Neuronal stem cell (in vitro differentiated cells): ENCODE results near the gene TTC24.
A peak's percentile ranks its signal among the peaks of the same experiment; 100 is the strongest.

Experiments
- DNase-seq: peaks from one replicate; pipeline ENCODE4 v3.0.0-alpha.2; 2013; ENCODE audit warnings: low spot score
- H2AFZ ChIP-seq: one replicate; pipeline ENCODE4 v1.6.1; 2013; ENCODE audit warnings: mild to moderate bottlenecking, low read length, inconsistent platforms
- H2AK5ac ChIP-seq: 2 replicates; pipeline ENCODE4 v1.6.1; 2013; ENCODE audit warnings: low read depth, mild to moderate bottlenecking, inconsistent platforms, low read length, moderate library complexity, mixed read lengths
- H2BK120ac ChIP-seq: 2 replicates; pipeline ENCODE4 v1.6.1; 2013; ENCODE audit warnings: low read depth, mild to moderate bottlenecking, inconsistent platforms, low read length, moderate library complexity, mixed read lengths
- H2BK12ac ChIP-seq: one replicate; pipeline ENCODE4 v1.6.1; 2013; ENCODE audit warnings: low read length, inconsistent platforms
- H2BK15ac ChIP-seq: 2 replicates; pipeline ENCODE4 v1.6.1; 2013; ENCODE audit warnings: mild to moderate bottlenecking, low read length, inconsistent platforms, mixed read lengths
- H2BK5ac ChIP-seq: one replicate; pipeline ENCODE4 v1.6.1; 2013; ENCODE audit warnings: inconsistent platforms, mild to moderate bottlenecking, low read length, moderate library complexity
- H3K14ac ChIP-seq: one replicate; pipeline ENCODE4 v1.6.1; 2013; ENCODE audit warnings: low read length, inconsistent platforms
- H3K18ac ChIP-seq: 2 replicates; pipeline ENCODE4 v1.6.1; 2013; ENCODE audit warnings: low read length, inconsistent platforms
- H3K23ac ChIP-seq: 2 replicates; pipeline ENCODE4 v1.6.1; 2013; ENCODE audit warnings: low read depth, mild to moderate bottlenecking, mixed read lengths, low read length, inconsistent platforms; ENCODE audit not compliant: poor library complexity
- H3K27ac ChIP-seq: replicated peaks from 3 replicates; pipeline ENCODE4 v1.5.1; 2013; ENCODE audit warnings: low read length, inconsistent platforms
- H3K27me3 ChIP-seq, 3 experiments: 2 replicates each; pipeline ENCODE4 v1.6.1; 2013; ENCODE audit warnings: low read length in 3 of 3, mild to moderate bottlenecking in 2 of 3, inconsistent platforms in 1 of 3, low read depth in 1 of 3, mixed read lengths in 1 of 3, moderate library complexity in 1 of 3; ENCODE audit not compliant: control insufficient read depth in 3 of 3, insufficient read depth in 3 of 3
- H3K36me3 ChIP-seq, 2 donors: replicated peaks in 1 of 2; 2 replicates each; pipeline ENCODE4 v1.6.1; 2013; ENCODE audit warnings: low read length in 2 of 2; ENCODE audit not compliant: control insufficient read depth in 2 of 2, insufficient read depth in 2 of 2
- H3K4ac ChIP-seq: 2 replicates; pipeline ENCODE4 v1.6.1; 2013; ENCODE audit warnings: inconsistent platforms, mild to moderate bottlenecking, low read length, moderate library complexity
- H3K4me1 ChIP-seq, 2 donors: 1 replicate in 1 of 2; 2 replicates in 1 of 2; pipeline ENCODE4 v1.6.1; 2013; ENCODE audit warnings: low read length in 2 of 2, low read depth in 1 of 2; ENCODE audit not compliant: control insufficient read depth in 2 of 2, insufficient read depth in 1 of 2
- H3K4me2 ChIP-seq: one replicate; pipeline ENCODE4 v1.6.1; 2013; ENCODE audit warnings: mild to moderate bottlenecking, low read length, inconsistent platforms; ENCODE audit not compliant: insufficient read depth, poor library complexity, severe bottlenecking
- H3K4me3 ChIP-seq, 2 donors: 2 replicates each; pipeline ENCODE4 v1.5.1; 2013; ENCODE audit warnings: low read length in 2 of 2, mild to moderate bottlenecking in 2 of 2, inconsistent platforms in 1 of 2, moderate library complexity in 1 of 2
- H3K79me1 ChIP-seq: one replicate; pipeline ENCODE4 v1.6.1; 2013; ENCODE audit warnings: low read depth, mild to moderate bottlenecking, inconsistent platforms, low read length, moderate library complexity
- H3K9ac ChIP-seq: one replicate; pipeline ENCODE4 v1.6.1; 2013; ENCODE audit warnings: mild to moderate bottlenecking, low read depth, low read length, inconsistent platforms; ENCODE audit not compliant: poor library complexity
- H3K9me3 ChIP-seq, 2 donors: replicated peaks in 1 of 2; 2 replicates each; pipeline versions ENCODE3 to v1.6.1; 2013; ENCODE audit warnings: low read length in 2 of 2, mild to moderate bottlenecking in 2 of 2, inconsistent platforms in 1 of 2, low read depth in 1 of 2, mixed read lengths in 1 of 2, moderate library complexity in 1 of 2; ENCODE audit not compliant: control insufficient read depth in 2 of 2, insufficient read depth in 1 of 2
- H4K8ac ChIP-seq: one replicate; pipeline ENCODE4 v1.6.1; 2013; ENCODE audit warnings: low read depth, mild to moderate bottlenecking, inconsistent platforms, low read length, moderate library complexity
- H4K91ac ChIP-seq: one replicate; pipeline ENCODE4 v1.6.1; 2013; ENCODE audit warnings: low read length, low read depth, mild to moderate bottlenecking, inconsistent platforms; ENCODE audit not compliant: poor library complexity
- WGBS, 2 donors: extraction: QIAGEN DNeasy Blood & Tissue Kit; methylation state at CpG; one replicate each; pipeline ENCODE4 v1.1.7; 2013; ENCODE audit warnings: missing lambda C conversion rate in 2 of 2, mixed read lengths in 1 of 2; ENCODE audit not compliant: insufficient read length in 2 of 2, insufficient replicate concordance in 1 of 2; ENCODE audit errors: extremely low coverage in 2 of 2; 5-methylcytosine and 5-hydroxymethylcytosine counted together

Gene TTC24

DNA sequence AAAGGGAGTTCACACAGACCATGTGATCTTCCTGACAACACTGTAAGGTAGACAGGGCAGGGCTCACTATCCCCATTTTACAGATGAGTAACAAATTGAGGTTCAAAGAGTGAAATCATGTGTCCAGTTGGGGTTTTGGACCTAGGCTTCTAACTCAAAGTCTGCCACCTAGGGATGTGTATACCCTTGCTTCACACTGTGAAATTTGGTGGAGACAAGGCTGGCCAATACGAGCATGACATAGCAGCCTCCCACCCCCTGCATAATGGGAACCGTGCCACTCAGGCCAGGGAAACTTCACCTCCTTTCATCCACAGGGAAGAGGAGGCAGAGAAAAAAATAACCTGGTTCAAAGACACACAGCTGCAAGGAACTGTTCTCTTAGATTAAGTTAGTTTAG, 14.0 kb upstream of the TTC24 start:
- no peaks in the 10 kb centered on the region for H3K4me1 ChIP-seq
- H2BK5ac ChIP-seq = no peak overlapping the region
- no peak overlapping the region for H2BK12ac ChIP-seq
- no peak overlapping the region for H3K4ac ChIP-seq
- H4K8ac ChIP-seq = no peak overlapping the region
- no peak overlapping the region for H2BK15ac ChIP-seq
- no peak overlapping the region for H3K23ac ChIP-seq
- no peak overlapping the region for H4K91ac ChIP-seq
- no peaks in the 10 kb centered on the region for H3K9me3 ChIP-seq
- no peak for DNase-seq
- H3K27ac ChIP-seq = no peak overlapping the region
- no peak overlapping the region for H3K4me2 ChIP-seq
- no peak overlapping the region for H3K18ac ChIP-seq
- no peak overlapping the region for H2AFZ ChIP-seq
- H3K79me1 ChIP-seq = peaks cover 2% of the 10 kb centered on the region
- H3K27me3 ChIP-seq = no peaks in the 10 kb centered on the region
- H3K9ac ChIP-seq = no peak overlapping the region
- peaks cover 38 to 91% of the 10 kb centered on the region in 2 donors for H3K36me3 ChIP-seq
- no peak overlapping the region for H2BK120ac ChIP-seq
- no CpG with 5 or more reads among the region's 2 CpGs for WGBS, 2 donors
- no peak overlapping the region for H2AK5ac ChIP-seq
- no peak overlapping the region for H3K14ac ChIP-seq
- no peak overlapping the region for H3K4me3 ChIP-seq

GRCh38 chr1:156566436-156566835, 13.1 kb upstream of the TTC24 start:
- H2AK5ac ChIP-seq = no peak overlapping the region
- DNase-seq = no peak
- no peak overlapping the region for H3K27ac ChIP-seq
- no peak overlapping the region for H3K4ac ChIP-seq
- WGBS, 2 donors = no CpG with 5 or more reads among the region's 4 CpGs
- H4K91ac ChIP-seq = no peak overlapping the region
- H3K23ac ChIP-seq = no peak overlapping the region
- peaks cover 2 to 3% of the 10 kb centered on the region in 2 donors for H3K4me1 ChIP-seq
- no peak overlapping the region for H2BK12ac ChIP-seq
- peaks cover 2% of the 10 kb centered on the region for H3K79me1 ChIP-seq
- H3K4me2 ChIP-seq = no peak overlapping the region
- no peak overlapping the region for H2BK120ac ChIP-seq
- H3K9me3 ChIP-seq = no peaks in the 10 kb centered on the region
- no peak overlapping the region for H3K9ac ChIP-seq
- peaks cover 33 to 87% of the 10 kb centered on the region in 2 donors for H3K36me3 ChIP-seq
- H3K18ac ChIP-seq = no peak overlapping the region
- H2BK5ac ChIP-seq = no peak overlapping the region
- H4K8ac ChIP-seq = no peak overlapping the region
- H2AFZ ChIP-seq = no peak overlapping the region
- no peak overlapping the region for H3K4me3 ChIP-seq
- H3K27me3 ChIP-seq = no peaks in the 10 kb centered on the region
- H3K14ac ChIP-seq = no peak overlapping the region
- no peak overlapping the region for H2BK15ac ChIP-seq

DNA sequence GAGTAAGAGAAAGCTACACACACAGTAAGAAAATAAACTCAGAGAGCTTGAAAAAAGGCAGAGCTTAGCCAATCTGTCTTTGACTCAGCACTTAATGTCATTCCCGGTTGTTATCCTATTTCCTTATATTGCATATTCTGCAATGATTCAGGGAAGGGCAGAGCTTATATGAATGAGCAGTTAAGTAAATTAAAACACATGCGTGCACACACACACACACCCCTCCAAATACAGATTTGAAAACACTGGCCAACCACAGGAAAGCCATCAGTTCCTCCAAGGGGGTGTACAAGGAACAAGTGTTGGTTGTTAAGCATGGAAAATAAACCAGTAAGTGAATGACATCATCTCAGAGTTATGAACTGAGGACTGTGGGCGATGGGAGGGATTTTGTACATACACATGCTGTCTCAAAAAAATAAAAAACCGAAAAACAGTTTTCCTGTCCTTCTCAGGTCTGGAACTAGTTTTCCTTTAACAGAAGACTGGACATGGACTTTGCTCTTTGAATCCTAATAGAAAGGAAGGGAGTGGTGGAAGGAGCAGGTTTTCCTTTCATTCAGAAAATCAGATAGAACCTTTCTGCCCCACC, 8.2 kb upstream of the TTC24 start:
- Histone ChIP-seq H3K79me1 (peaks cover 2% of the 10 kb centered on the region), H2BK5ac (no peak overlapping the region), H3K9ac (no peak overlapping the region), H3K18ac (no peak overlapping the region), H2BK120ac (no peak overlapping the region), H3K4me1 (peaks cover 3% of the 10 kb centered on the region in 2 donors), H3K36me3 (peaks cover 5 to 38% of the 10 kb centered on the region in 2 donors), H4K8ac (no peak overlapping the region), H3K27me3 (peaks cover 0 to 26% (median 0%) of the 10 kb centered on the region in 3 experiments), H3K9me3 (no peaks in the 10 kb centered on the region), H3K27ac (no peak overlapping the region), H2BK15ac (no peak overlapping the region), H3K23ac (no peak overlapping the region), H2AK5ac (no peak overlapping the region), H4K91ac (no peak overlapping the region), H3K4me2 (peak overlapping the region; percentile 63), H2AFZ (peak overlapping the region; percentile 86), H3K4me3 (peak overlapping the region; percentile 74 to 96), H3K14ac (no peak overlapping the region), H3K4ac (no peak overlapping the region), H2BK12ac (no peak overlapping the region)
- DNase-seq = no peak
- no CpG with 5 or more reads among the region's 4 CpGs for WGBS, 2 donors

- H3K4me1 ChIP-seq = peaks cover 3% of the 10 kb centered on the region in 2 donors
- H3K27me3 ChIP-seq = peaks cover 0 to 26% (median 0%) of the 10 kb centered on the region in 3 experiments
- H3K14ac ChIP-seq = no peak within 1 kb of the TSS
- no CpG with 5 or more reads among the region's 38 CpGs for whole genome bisulfite sequencing, 2 donors
- peaks cover 5 to 35% of the 10 kb centered on the region in 2 donors for H3K36me3 ChIP-seq
- peaks cover 2% of the 10 kb centered on the region for H3K79me1 ChIP-seq
- no peak within 1 kb of the TSS for H3K23ac ChIP-seq
- H3K4ac ChIP-seq = no peak within 1 kb of the TSS
- H2BK5ac ChIP-seq = no peak within 1 kb of the TSS
- H4K91ac ChIP-seq = no peak within 1 kb of the TSS
- peak within 1 kb of the TSS; percentile 74 to 96 for H3K4me3 ChIP-seq
- no peak within 1 kb of the TSS for H2BK15ac ChIP-seq
- no peak within 1 kb of the TSS for H2AK5ac ChIP-seq
- H2AFZ ChIP-seq = peak within 1 kb of the TSS; percentile 86
- no peak within 1 kb of the TSS for H2BK120ac ChIP-seq
- H3K27ac ChIP-seq = no peak within 1 kb of the TSS
- DNase-seq = peak; percentile 78
- peak within 1 kb of the TSS; percentile 63 for H3K4me2 ChIP-seq
- no peaks in the 10 kb centered on the region for H3K9me3 ChIP-seq
- H4K8ac ChIP-seq = no peak within 1 kb of the TSS
- H3K9ac ChIP-seq = peak within 1 kb of the TSS; percentile 91
- H3K18ac ChIP-seq = peak within 1 kb of the TSS; percentile 15
- H2BK12ac ChIP-seq = peak within 1 kb of the TSS; percentile 18
Observed at GRCh38 chr1:156571919-156572662, 7.4 kb upstream of the TTC24 start, which contains the start of gene IQGAP3. Gene IQGAP3, minus strand, starts transcription at chr1:156572565. Its CDS starts 36 bp downstream, at chr1:156572529.
